HG03575 (cell line): ENCODE results near the gene MRGPRG.
"Not testable (repeated sequence)": the region's sequence is repeated elsewhere in the genome, so short reads cannot be mapped to it uniquely, and the experiment has no call there.

Experiments used
- ATAC-seq: cut with Tn5 transposase; IDR thresholded peaks from one replicate; pipeline ENCODE4 v1.9.1; 2021; ENCODE audit not compliant: unreplicated experiment, insufficient number of reproducible peaks, low FRiP score; ENCODE audit errors: extremely low read depth

Gene MRGPRG

GRCh38 chr11:3218483-3219280 lies at the start of gene MRGPRG:
TSS of gene MRGPRG (minus strand) at chr11:3218813. CDS start at chr11:3218813, 0 bp downstream.
- no peak for ATAC-seq

GRCh38 chr11:3262548-3262947 lies 43.9 kb upstream of the MRGPRG start:
- ATAC-seq = not testable (repeated sequence)

- ATAC-seq = not testable (repeated sequence)
These were observed 43.2 kb upstream of the MRGPRG start for GRCh38 chr11:3261831-3262230.

- ATAC-seq = not testable (repeated sequence)
These were observed 38.9 kb upstream of the MRGPRG start for GRCh38 chr11:3257509-3257908.

GRCh38 chr11:3255241-3255640 lies 36.6 kb upstream of the MRGPRG start:
- not testable (repeated sequence) for ATAC-seq

- ATAC-seq = not testable (repeated sequence)
These were observed 36.2 kb upstream of the MRGPRG start for GRCh38 chr11:3254773-3255172.

GRCh38 chr11:3245071-3245470 lies 26.5 kb upstream of the MRGPRG start:
- no peak for ATAC-seq

- ATAC-seq = no peak
These were observed 25.3 kb upstream of the MRGPRG start for GRCh38 chr11:3243880-3244279.

- ATAC-seq = no peak
These were observed 18.5 kb upstream of the MRGPRG start for GRCh38 chr11:3237119-3237518.

GRCh38 chr11:3234846-3235245 lies 16.2 kb upstream of the MRGPRG start:
- ATAC-seq = no peak

- no peak for ATAC-seq
These were observed 14.3 kb upstream of the MRGPRG start for GRCh38 chr11:3232956-3233355.

- ATAC-seq = no peak
These were observed 13.5 kb upstream of the MRGPRG start, which contains the start of gene MRGPRE for GRCh38 chr11:3231851-3232744. TSS of gene MRGPRE (minus strand) at chr11:3232417. CDS start at chr11:3228799, 3,618 bp downstream.

- no peak for ATAC-seq
These were observed 12.9 kb upstream of the MRGPRG start for GRCh38 chr11:3231550-3231850.

- ATAC-seq = no peak
These were observed 12.3 kb upstream of the MRGPRG start for GRCh38 chr11:3230636-3231549.

GRCh38 chr11:3229673-3230630 lies 11.3 kb upstream of the MRGPRG start:
- no peak for ATAC-seq

- ATAC-seq = no peak
These were observed 9.8 kb upstream of the MRGPRG start for GRCh38 chr11:3228445-3228829.

GRCh38 chr11:3227568-3228444 lies 9.2 kb upstream of the MRGPRG start:
- no peak for ATAC-seq
